Mammary epithelial cell (primary cell): ENCODE measurements around the gene NRG2.

Source experiments
- EZH2 ChIP-seq: IDR thresholded peaks from 2 replicates; pipeline ENCODE4 v1.6.1; 2012; ENCODE audit warnings: low read length, inconsistent platforms, borderline replicate concordance
- TF ChIP-seq, protein P1 (sequence below), 2 donors: IDR thresholded peaks in 1 of 2; conservative IDR thresholded peaks in 1 of 2; 2 replicates each; pipeline ENCODE4 v1.5.1; 2011 to 2012; ENCODE audit warnings: inconsistent platforms in 2 of 2, low read length in 2 of 2, mild to moderate bottlenecking in 2 of 2, control low read depth in 1 of 2, low read depth in 1 of 2; ENCODE audit not compliant: insufficient read depth in 1 of 2; ENCODE audit errors: extremely low read depth in 1 of 2

DNA sequence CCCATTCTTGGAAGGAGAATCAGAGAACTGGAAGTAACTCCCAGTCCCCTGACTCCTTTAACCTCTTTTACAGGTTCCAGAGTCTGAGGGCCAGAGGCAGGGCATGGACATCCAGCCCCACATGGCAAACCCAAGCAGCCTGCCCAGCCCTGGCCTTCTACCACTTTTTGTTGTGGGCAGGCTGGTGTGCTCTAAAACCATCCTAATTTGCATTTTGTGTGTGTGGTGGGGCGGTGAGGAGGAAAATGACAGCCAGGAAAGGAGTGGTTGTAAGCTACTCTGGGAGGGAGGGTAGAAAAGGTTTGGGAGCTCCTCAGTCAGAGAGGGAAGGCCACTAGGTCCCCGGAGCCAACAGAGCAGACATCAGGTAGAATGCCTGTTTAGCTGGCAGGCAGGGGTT, 156.9 kb downstream of the NRG2 start:
- TF ChIP-seq, protein P1, sequence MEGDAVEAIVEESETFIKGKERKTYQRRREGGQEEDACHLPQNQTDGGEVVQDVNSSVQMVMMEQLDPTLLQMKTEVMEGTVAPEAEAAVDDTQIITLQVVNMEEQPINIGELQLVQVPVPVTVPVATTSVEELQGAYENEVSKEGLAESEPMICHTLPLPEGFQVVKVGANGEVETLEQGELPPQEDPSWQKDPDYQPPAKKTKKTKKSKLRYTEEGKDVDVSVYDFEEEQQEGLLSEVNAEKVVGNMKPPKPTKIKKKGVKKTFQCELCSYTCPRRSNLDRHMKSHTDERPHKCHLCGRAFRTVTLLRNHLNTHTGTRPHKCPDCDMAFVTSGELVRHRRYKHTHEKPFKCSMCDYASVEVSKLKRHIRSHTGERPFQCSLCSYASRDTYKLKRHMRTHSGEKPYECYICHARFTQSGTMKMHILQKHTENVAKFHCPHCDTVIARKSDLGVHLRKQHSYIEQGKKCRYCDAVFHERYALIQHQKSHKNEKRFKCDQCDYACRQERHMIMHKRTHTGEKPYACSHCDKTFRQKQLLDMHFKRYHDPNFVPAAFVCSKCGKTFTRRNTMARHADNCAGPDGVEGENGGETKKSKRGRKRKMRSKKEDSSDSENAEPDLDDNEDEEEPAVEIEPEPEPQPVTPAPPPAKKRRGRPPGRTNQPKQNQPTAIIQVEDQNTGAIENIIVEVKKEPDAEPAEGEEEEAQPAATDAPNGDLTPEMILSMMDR (conservative IDR thresholded peaks at IDR 0.05 in 1 of 2, IDR thresholded peaks at IDR 0.05 in 1 of 2; ENCODE audit: extremely low read depth in 1 of 2, insufficient read depth in 1 of 2, low read depth in 1 of 2, low read length in 2 of 2) = no peak
- TF ChIP-seq EZH2 = no peak
